Stimulated activated CD8-positive, alpha-beta memory T cell treated with anti-CD3 and anti-CD28 coated beads, Interleukin-12 subunit alpha, Interleukin-12 subunit beta, amount 100 ng/mL, for 24 hours (primary cell): ENCODE measurements around the gene LRRC14B.
"Not testable (repeated sequence)": the region's sequence is repeated elsewhere in the genome, so short reads cannot be mapped to it uniquely, and the experiment has no call there.

Source experiments
- DNase-seq: peaks from one replicate; pipeline ENCODE4 v3.0.0-alpha.2; 2020; ENCODE audit errors: extremely low read depth

LRRC14B gene

GRCh38 chr5:191949-192690 is 825 bp downstream of the LRRC14B start:
- no peak for DNase-seq

GRCh38 chr5:192691-192969 is 1.3 kb downstream of the LRRC14B start:
- no peak for DNase-seq

GRCh38 chr5:192970-193831 is 1.9 kb downstream of the LRRC14B start:
- no peak for DNase-seq

- DNase-seq = no peak
These were observed 2.8 kb downstream of the LRRC14B start for GRCh38 chr5:194102-194501.

GRCh38 chr5:194603-195209 is 3.4 kb downstream of the LRRC14B start:
- DNase-seq = no peak

- no peak for DNase-seq
These were observed 4.3 kb downstream of the LRRC14B start for GRCh38 chr5:195401-196160.

GRCh38 chr5:196350-196749 is 5.1 kb downstream of the LRRC14B start:
- DNase-seq = no peak

GRCh38 chr5:197031-197430 is 5.7 kb downstream of the LRRC14B start:
- DNase-seq = not testable (repeated sequence)

GRCh38 chr5:197892-198489 is 6.7 kb downstream of the LRRC14B start:
- no peak for DNase-seq

GRCh38 chr5:198516-199196 is 7.4 kb downstream of the LRRC14B start:
- no peak for DNase-seq

GRCh38 chr5:199197-199949 is 8.1 kb downstream of the LRRC14B start:
- no peak for DNase-seq

GRCh38 chr5:199950-200645 is 8.8 kb downstream of the LRRC14B start:
- no peak for DNase-seq

GRCh38 chr5:200985-201384 is 9.7 kb downstream of the LRRC14B start:
- no peak for DNase-seq

- DNase-seq = no peak
These were observed 10.4 kb downstream of the LRRC14B start for GRCh38 chr5:201672-202071.

- no peak for DNase-seq
These were observed 12.1 kb downstream of the LRRC14B start for GRCh38 chr5:203246-203930.

GRCh38 chr5:204001-204400 is 12.7 kb downstream of the LRRC14B start:
- DNase-seq = no peak

- no peak for DNase-seq
These were observed 13.2 kb downstream of the LRRC14B start for GRCh38 chr5:204462-204861.

- DNase-seq = no peak
These were observed 13.8 kb downstream of the LRRC14B start for GRCh38 chr5:204966-205670.

GRCh38 chr5:206406-206805 is 15.1 kb downstream of the LRRC14B start:
- no peak for DNase-seq
